Measurements from ENCODE around the gene ZP2. TPM values are rescaled to one million over a fixed set of nuclear protein-coding genes. Genes with fewer than 3 reads are reported as not detected.
"Not testable (repeated sequence)": the region's sequence is repeated elsewhere in the genome, so short reads cannot be mapped to it uniquely, and the experiment has no call there.

The ZP2 gene
- total RNA-seq, 1 donor = not detected

DNA sequence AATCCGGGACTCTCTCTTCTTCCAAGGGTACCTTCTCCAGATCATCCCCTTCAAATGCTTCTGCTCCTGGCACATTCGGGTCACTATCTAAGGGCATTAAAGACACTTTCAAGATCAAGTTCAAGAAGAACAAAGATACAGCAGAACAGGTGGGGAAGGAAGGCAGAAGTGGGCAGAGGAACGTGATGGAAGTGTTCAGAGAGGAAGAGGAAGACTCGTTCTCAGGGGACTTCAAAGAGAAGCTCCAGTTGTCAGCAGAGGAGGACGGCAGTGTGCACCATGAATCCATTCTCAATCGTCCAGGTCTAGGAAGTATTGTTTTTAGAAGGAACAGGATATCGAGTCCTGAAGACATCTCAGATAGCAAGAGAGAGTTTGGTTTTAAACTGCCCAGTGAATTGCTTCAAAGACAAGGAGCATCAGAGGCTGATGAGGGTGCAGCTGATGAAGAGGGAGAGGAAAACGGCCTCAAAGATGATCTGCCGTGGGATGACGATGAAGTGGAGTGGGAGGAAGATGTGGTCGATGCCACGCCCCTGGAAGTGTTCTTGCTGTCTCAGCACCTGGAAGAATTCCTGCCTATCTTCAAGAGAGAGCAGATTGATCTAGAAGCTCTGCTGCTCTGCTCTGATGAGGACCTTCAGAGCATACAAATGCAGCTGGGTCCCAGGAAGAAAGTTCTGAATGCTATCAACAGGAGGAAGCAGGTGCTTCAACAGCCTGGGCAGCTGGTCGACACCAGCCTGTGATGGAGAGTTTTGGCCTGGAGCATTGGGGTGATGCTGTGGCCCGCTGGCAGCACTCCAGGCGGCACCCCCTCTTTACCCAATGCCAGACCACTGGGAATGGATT lies 38.9 kb upstream of the ZP2 start:
- TF ChIP-seq, protein P1, sequence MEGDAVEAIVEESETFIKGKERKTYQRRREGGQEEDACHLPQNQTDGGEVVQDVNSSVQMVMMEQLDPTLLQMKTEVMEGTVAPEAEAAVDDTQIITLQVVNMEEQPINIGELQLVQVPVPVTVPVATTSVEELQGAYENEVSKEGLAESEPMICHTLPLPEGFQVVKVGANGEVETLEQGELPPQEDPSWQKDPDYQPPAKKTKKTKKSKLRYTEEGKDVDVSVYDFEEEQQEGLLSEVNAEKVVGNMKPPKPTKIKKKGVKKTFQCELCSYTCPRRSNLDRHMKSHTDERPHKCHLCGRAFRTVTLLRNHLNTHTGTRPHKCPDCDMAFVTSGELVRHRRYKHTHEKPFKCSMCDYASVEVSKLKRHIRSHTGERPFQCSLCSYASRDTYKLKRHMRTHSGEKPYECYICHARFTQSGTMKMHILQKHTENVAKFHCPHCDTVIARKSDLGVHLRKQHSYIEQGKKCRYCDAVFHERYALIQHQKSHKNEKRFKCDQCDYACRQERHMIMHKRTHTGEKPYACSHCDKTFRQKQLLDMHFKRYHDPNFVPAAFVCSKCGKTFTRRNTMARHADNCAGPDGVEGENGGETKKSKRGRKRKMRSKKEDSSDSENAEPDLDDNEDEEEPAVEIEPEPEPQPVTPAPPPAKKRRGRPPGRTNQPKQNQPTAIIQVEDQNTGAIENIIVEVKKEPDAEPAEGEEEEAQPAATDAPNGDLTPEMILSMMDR (IDR thresholded peaks at IDR 0.05; ENCODE audit: extremely low read depth, low read depth, low read length) = no peak
- Histone ChIP-seq H2AFZ (ENCODE audit: low read length) (no peak overlapping the region), H3K4me2 (ENCODE audit: insufficient read depth, low read length) (no peak overlapping the region), H3K4me3 (ENCODE audit: insufficient read depth, low read length) (no peak overlapping the region), H3K27me3 (ENCODE audit: insufficient read depth, low read length) (peaks cover 33% of the 10 kb centered on the region), H3K4me1 (ENCODE audit: insufficient read depth, low read length) (no peaks in the 10 kb centered on the region), H4K20me1 (ENCODE audit: insufficient read depth, low read length) (no peaks in the 10 kb centered on the region), H3K9me3 (ENCODE audit: low read depth, low read length) (no peaks in the 10 kb centered on the region), H3K27ac (ENCODE audit: low read depth, low read length) (no peak overlapping the region), H3K36me3 (ENCODE audit: insufficient read depth, low read length) (no peaks in the 10 kb centered on the region), H3K79me2 (ENCODE audit: insufficient read depth, low read length) (no peaks in the 10 kb centered on the region)
- no peak for DNase-seq (ENCODE audit: insufficient read length, low spot score, missing footprints)

DNA sequence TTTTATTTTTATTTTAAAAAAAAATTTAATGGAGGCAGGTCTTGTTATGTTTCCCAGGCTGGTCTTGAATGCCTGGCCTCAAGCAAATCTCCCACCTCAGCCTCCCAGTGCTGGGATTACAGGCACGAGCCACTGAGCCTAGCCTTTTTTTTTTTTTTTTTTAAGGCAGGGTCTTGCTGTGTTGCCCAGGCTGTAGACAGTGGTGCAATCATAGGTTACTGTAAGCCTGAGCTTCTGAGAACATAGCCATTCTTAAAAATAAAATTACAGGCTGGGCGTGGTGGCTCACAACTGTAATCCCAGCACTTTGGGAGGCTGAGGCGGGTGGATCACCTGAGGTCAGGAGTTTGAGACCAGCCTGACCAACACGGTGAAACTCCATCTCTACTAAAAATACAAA lies 36.8 kb upstream of the ZP2 start:
- H3K4me3 ChIP-seq (ENCODE audit: insufficient read depth, low read length); H3K4me2 ChIP-seq (ENCODE audit: insufficient read depth, low read length); H2AFZ ChIP-seq (ENCODE audit: low read length); H4K20me1 ChIP-seq (ENCODE audit: insufficient read depth, low read length); H3K9me3 ChIP-seq (ENCODE audit: low read depth, low read length); H3K27ac ChIP-seq (ENCODE audit: low read depth, low read length); H3K4me1 ChIP-seq (ENCODE audit: insufficient read depth, low read length); H3K36me3 ChIP-seq (ENCODE audit: insufficient read depth, low read length); DNase-seq (ENCODE audit: insufficient read length, low spot score, missing footprints); H3K79me2 ChIP-seq (ENCODE audit: insufficient read depth, low read length): not testable (repeated sequence)
- H3K27me3 ChIP-seq (ENCODE audit: insufficient read depth, low read length) = peaks cover 35% of the 10 kb centered on the region

DNA sequence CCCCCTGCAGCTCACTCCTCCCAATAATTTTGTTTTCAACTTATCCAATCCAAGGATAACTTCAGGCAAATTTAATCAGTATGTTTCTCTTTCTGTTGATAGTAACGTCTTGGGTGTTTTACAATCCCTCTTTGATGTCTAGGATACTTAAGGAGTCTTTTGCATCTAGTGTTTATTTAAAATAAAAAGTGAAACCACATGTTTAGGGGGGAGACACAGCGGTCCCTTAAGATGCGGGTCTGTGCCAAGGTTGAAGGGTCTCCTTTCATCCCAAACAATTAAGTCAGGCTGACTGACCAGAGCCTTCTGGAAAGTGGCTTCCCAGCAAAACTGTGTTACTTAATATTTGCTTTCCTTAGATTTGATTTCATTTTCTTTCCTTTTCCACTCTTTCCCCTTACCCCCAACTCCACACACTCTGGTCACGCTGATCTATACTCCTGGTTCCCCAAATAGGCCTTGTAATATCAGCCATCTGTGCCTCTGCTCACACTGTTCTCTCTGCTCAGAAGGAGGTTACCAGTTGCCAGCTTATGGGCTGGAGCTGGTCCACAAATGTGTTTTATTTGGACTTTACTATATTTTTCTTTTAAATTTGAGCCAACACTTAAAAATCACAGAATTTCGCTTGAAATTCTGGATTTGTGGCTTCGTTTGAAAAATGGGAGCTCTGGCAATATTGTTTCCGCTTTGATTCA lies 33.3 kb upstream of the ZP2 start:
- H3K4me2 ChIP-seq (ENCODE audit: insufficient read depth, low read length) = no peak overlapping the region
- H3K79me2 ChIP-seq (ENCODE audit: insufficient read depth, low read length) = no peaks in the 10 kb centered on the region
- no peaks in the 10 kb centered on the region for H4K20me1 ChIP-seq (ENCODE audit: insufficient read depth, low read length)
- no peak overlapping the region for H2AFZ ChIP-seq (ENCODE audit: low read length)
- no peak for DNase-seq (ENCODE audit: insufficient read length, low spot score, missing footprints)
- no peaks in the 10 kb centered on the region for H3K9me3 ChIP-seq (ENCODE audit: low read depth, low read length)
- TF ChIP-seq, protein P1 (IDR thresholded peaks at IDR 0.05; ENCODE audit: extremely low read depth, low read depth, low read length) = no peak
- H3K27me3 ChIP-seq (ENCODE audit: insufficient read depth, low read length) = peaks cover 22% of the 10 kb centered on the region
- no peak overlapping the region for H3K27ac ChIP-seq (ENCODE audit: low read depth, low read length)
- no peaks in the 10 kb centered on the region for H3K4me1 ChIP-seq (ENCODE audit: insufficient read depth, low read length)
- no peak overlapping the region for H3K4me3 ChIP-seq (ENCODE audit: insufficient read depth, low read length)
- H3K36me3 ChIP-seq (ENCODE audit: insufficient read depth, low read length) = no peaks in the 10 kb centered on the region

DNA sequence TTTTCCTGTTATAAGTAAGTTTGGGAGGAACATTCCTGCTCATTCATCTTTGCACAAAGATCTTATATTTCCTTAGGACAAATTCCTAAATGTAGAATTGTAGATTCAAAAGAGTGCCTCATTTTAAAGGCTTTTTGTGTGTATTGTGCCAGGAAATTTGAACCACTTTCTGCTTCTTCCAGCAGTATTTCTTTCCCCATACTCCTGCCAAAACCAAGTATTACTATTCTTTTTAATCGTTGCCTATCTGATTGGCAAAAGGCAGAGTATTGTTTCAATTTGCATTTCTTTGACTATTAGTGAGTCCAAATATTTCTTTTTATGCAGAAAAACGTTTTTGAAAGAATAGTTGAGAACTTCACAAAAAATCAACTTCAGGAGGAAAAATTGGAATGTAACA lies 31.4 kb upstream of the ZP2 start:
- no peak overlapping the region for H3K27ac ChIP-seq (ENCODE audit: low read depth, low read length)
- H3K4me1 ChIP-seq (ENCODE audit: insufficient read depth, low read length) = no peaks in the 10 kb centered on the region
- no peak overlapping the region for H2AFZ ChIP-seq (ENCODE audit: low read length)
- H3K36me3 ChIP-seq (ENCODE audit: insufficient read depth, low read length) = no peaks in the 10 kb centered on the region
- H3K79me2 ChIP-seq (ENCODE audit: insufficient read depth, low read length) = no peaks in the 10 kb centered on the region
- no peak overlapping the region for H3K4me3 ChIP-seq (ENCODE audit: insufficient read depth, low read length)
- TF ChIP-seq, protein P1 (IDR thresholded peaks at IDR 0.05; ENCODE audit: extremely low read depth, low read depth, low read length) = no peak
- no peaks in the 10 kb centered on the region for H3K9me3 ChIP-seq (ENCODE audit: low read depth, low read length)
- H3K4me2 ChIP-seq (ENCODE audit: insufficient read depth, low read length) = no peak overlapping the region
- no peak for DNase-seq (ENCODE audit: insufficient read length, low spot score, missing footprints)
- peaks cover 20% of the 10 kb centered on the region for H3K27me3 ChIP-seq (ENCODE audit: insufficient read depth, low read length)
- H4K20me1 ChIP-seq (ENCODE audit: insufficient read depth, low read length) = no peaks in the 10 kb centered on the region

Measured in osteoblast (primary cell).